K562 (cell line): ENCODE results near the gene MSANTD1. TPM values are rescaled to one million over a fixed set of nuclear protein-coding genes. Genes with fewer than 3 reads are reported as not detected.

Experiments used
- ATAC-seq: fragments of 200-7000 bp; cut with Tn5 transposase; 3 replicates; pipeline ENCODE4 v1.9.1; 2020; ENCODE audit warnings: moderate library complexity
- BruUV-seq: library from RNA; stranded (reverse); fragments of 400-500 nt; replicated peaks from 2 replicates; lab custom pipeline; 2021; lab: Mats Ljungman, UMichigan
- CTCF ChIA-PET: fragments of 300-600 bp; formaldehyde crosslinking; extraction: SDS; loops from one replicate; lab custom pipeline; 2021; ENCODE audit warnings: low intra/inter-chr PET ratio; lab: Yijun Ruan, JAX
- POLR2A ChIA-PET: fragments of 300-600, 350-650 bp; sonication (Branson Sonifier 250); formaldehyde crosslinking; extraction: SDS; loops from one replicate; lab custom pipeline; 2021; ENCODE audit warnings: antibody characterized with exemption, inconsistent platforms; lab: Yijun Ruan, JAX
- DNase-seq, 4 experiments: peaks; one replicate each; pipeline versions ENCODE4 v3.0.0 to v3.0.0-alpha.2; 2011 to 2018; ENCODE audit warnings: low spot score in 3 of 4, mixed read lengths in 3 of 4; ENCODE audit errors: extremely low read depth in 1 of 4
- FAIRE-seq: peaks from 2 replicates; lab custom pipeline; 2011; peaks lifted over from hg19 to GRCh38; lab: Jason Lieb, UNC
- H2AFZ ChIP-seq: 2 replicates; pipeline ENCODE4 v1.6.0; 2011; ENCODE audit warnings: low read depth, low read length, control low read depth, inconsistent platforms
- H3K27ac ChIP-seq: fragments of 200-600 bp; 3 replicates; pipeline ENCODE4 v1.8.0; 2011; ENCODE audit warnings: low read depth, mild to moderate bottlenecking, control low read depth, inconsistent platforms, low read length, moderate library complexity, mixed read lengths; ENCODE audit errors: extremely low read depth
- H3K27me3 ChIP-seq, 2 experiments: fragments of 300-600 bp in 1 of 2; 2 replicates in 1 of 2; 3 replicates in 1 of 2; pipeline versions ENCODE4 v1.6.0 to v1.8.0; 2011; ENCODE audit warnings: inconsistent platforms in 2 of 2, low read length in 2 of 2, mild to moderate bottlenecking in 1 of 2, mixed read lengths in 1 of 2, moderate library complexity in 1 of 2; ENCODE audit not compliant: control insufficient read depth in 2 of 2, insufficient read depth in 2 of 2
- H3K36me3 ChIP-seq: fragments of 300-600 bp; 3 replicates; pipeline ENCODE4 v1.8.0; 2011; ENCODE audit warnings: mild to moderate bottlenecking, low read length, inconsistent platforms; ENCODE audit not compliant: control insufficient read depth, insufficient read depth
- H3K4me1 ChIP-seq, 2 experiments: fragments of 200-600 bp in 1 of 2; replicated peaks in 1 of 2; 2 replicates in 1 of 2; 3 replicates in 1 of 2; pipeline versions ENCODE4 v1.5.1 to v1.8.0; 2011; ENCODE audit warnings: inconsistent platforms in 2 of 2, low read length in 2 of 2, mild to moderate bottlenecking in 1 of 2, mixed read lengths in 1 of 2, moderate library complexity in 1 of 2; ENCODE audit not compliant: control insufficient read depth in 2 of 2, insufficient read depth in 2 of 2
- H3K4me2 ChIP-seq: 2 replicates; pipeline ENCODE4 v1.6.1; 2011; ENCODE audit warnings: low read length, control low read depth, inconsistent platforms, mixed read lengths; ENCODE audit not compliant: insufficient read depth
- H3K4me3 ChIP-seq: fragments of 200-600 bp; sonication (generic), shearing (Covaris generic); 2 replicates; pipeline ENCODE4 v1.5.1; 2016; ENCODE audit warnings: control low read depth, inconsistent platforms
- H3K79me2 ChIP-seq: fragments of 200-600 bp; 3 replicates; pipeline ENCODE4 v1.8.0; 2011; ENCODE audit warnings: low read length, inconsistent platforms; ENCODE audit not compliant: control insufficient read depth, insufficient read depth
- H3K9ac ChIP-seq, 2 experiments: 2 replicates each; pipeline versions ENCODE4 v1.6.0 to v1.6.1; 2011; ENCODE audit warnings: low read depth in 2 of 2, low read length in 2 of 2, control low read depth in 1 of 2, inconsistent platforms in 1 of 2, mild to moderate bottlenecking in 1 of 2, mixed read lengths in 1 of 2; ENCODE audit not compliant: insufficient read depth in 1 of 2
- H3K9me1 ChIP-seq: one replicate; pipeline ENCODE4 v1.6.0; 2011; ENCODE audit warnings: inconsistent platforms, mild to moderate bottlenecking, low read length, moderate library complexity; ENCODE audit not compliant: control insufficient read depth, insufficient read depth
- H3K9me3 ChIP-seq: replicated peaks from 2 replicates; pipeline ENCODE4 v1.5.1; 2011; ENCODE audit warnings: low read depth, low read length, inconsistent platforms; ENCODE audit not compliant: control insufficient read depth, insufficient read depth
- H4K20me1 ChIP-seq: replicated peaks from 2 replicates; pipeline ENCODE4 v1.6.1; 2011; ENCODE audit warnings: low read length, inconsistent platforms, mixed read lengths; ENCODE audit not compliant: control insufficient read depth, insufficient read depth
- CLOCK ChIP-seq: fragments of 250-450 bp; sonication (Bioruptor Pico); IDR thresholded peaks from 2 replicates; pipeline ENCODE4 v1.4.0; 2020; ENCODE audit warnings: mild to moderate bottlenecking, moderate library complexity, borderline replicate concordance
- CREBBP ChIP-seq: IDR thresholded peaks from one replicate; pipeline ENCODE4 v1.6.1; 2012; ENCODE audit warnings: low read depth, mild to moderate bottlenecking, control low read depth, inconsistent platforms, low read length
- CTCFL ChIP-seq: IDR thresholded peaks from 2 replicates; pipeline ENCODE4 v1.6.1; 2011; ENCODE audit warnings: borderline replicate concordance, low read depth, mild to moderate bottlenecking, moderate library complexity, low read length; ENCODE audit not compliant: insufficient read depth, poor library complexity, severe bottlenecking
- FOSL1 ChIP-seq: fragments of 200-800 bp; sonication (Bioruptor generic); conservative IDR thresholded peaks from 2 replicates; pipeline ENCODE4 v1.6.1; 2016; ENCODE audit warnings: missing genetic modification characterization, missing compliant biosample characterization
- FOXJ3 ChIP-seq: sonication (generic); formaldehyde crosslinking; IDR thresholded peaks from 2 replicates; pipeline ENCODE4 v1.4.0; 2020; ENCODE audit warnings: mild to moderate bottlenecking, missing genetic modification reagents
- HEY1 ChIP-seq: fragments of 250-450 bp; sonication (Bioruptor Pico); IDR thresholded peaks from 2 replicates; pipeline ENCODE4 v1.5.0; 2020; ENCODE audit warnings: mild to moderate bottlenecking, moderate library complexity, borderline replicate concordance
- HNRNPLL ChIP-seq: fragments of 200-400 bp; formaldehyde crosslinking; IDR thresholded peaks from 2 replicates; pipeline ENCODE4 v1.6.1; 2017; ENCODE audit warnings: low read length, low read depth, mild to moderate bottlenecking; ENCODE audit not compliant: poor library complexity, severe bottlenecking
- MYNN ChIP-seq, 2 experiments: sonication (generic); formaldehyde crosslinking in 1 of 2; IDR thresholded peaks; 2 replicates each; pipeline versions ENCODE4 v1.5.0 to v1.6.1; 2016 to 2020; ENCODE audit warnings: antibody characterized with exemption in 1 of 2, missing genetic modification reagents in 1 of 2
- NR2F6 ChIP-seq: fragments of 450-650 bp; formaldehyde crosslinking; IDR thresholded peaks from 2 replicates; pipeline ENCODE4 v1.4.0; 2020; ENCODE audit warnings: mild to moderate bottlenecking
- PURB ChIP-seq: sonication (generic); formaldehyde crosslinking; IDR thresholded peaks from 2 replicates; pipeline ENCODE4 v1.9.0; 2021; ENCODE audit warnings: low read depth, mild to moderate bottlenecking, missing genetic modification reagents
- RB1 ChIP-seq: fragments of 450-650 bp; IDR thresholded peaks from 2 replicates; pipeline ENCODE4 v1.6.1; 2017; ENCODE audit warnings: low read depth, mild to moderate bottlenecking
- RBM34 ChIP-seq: fragments of 200-400 bp; formaldehyde crosslinking; IDR thresholded peaks from 2 replicates; pipeline ENCODE4 v1.6.1; 2018; ENCODE audit warnings: low read length, borderline replicate concordance; ENCODE audit not compliant: insufficient read depth
- STAT5A ChIP-seq: IDR thresholded peaks from 2 replicates; pipeline ENCODE4 v1.6.1; 2012; ENCODE audit warnings: low read length, inconsistent platforms, borderline replicate concordance
- TEAD4 ChIP-seq, 2 experiments: sonication (generic) in 1 of 2; formaldehyde crosslinking in 1 of 2; IDR thresholded peaks; 2 replicates each; pipeline versions ENCODE4 v1.6.1 to v1.8.0; 2012 to 2022; ENCODE audit warnings: borderline replicate concordance in 1 of 2, inconsistent platforms in 1 of 2, low read length in 1 of 2, mild to moderate bottlenecking in 1 of 2, missing genetic modification reagents in 1 of 2
- ZNF12 ChIP-seq: sonication (generic); formaldehyde crosslinking; IDR thresholded peaks from 2 replicates; pipeline ENCODE4 v1.4.0; 2020; ENCODE audit warnings: mild to moderate bottlenecking, missing genetic modification reagents
- ZNF436 ChIP-seq: fragments of 250-450, 450-650 bp; sonication (Bioruptor Pico); formaldehyde crosslinking; IDR thresholded peaks from 2 replicates; pipeline ENCODE4 v1.7.0; 2020; ENCODE audit warnings: mild to moderate bottlenecking
- WGBS: fragments of 100-300 bp; shearing (Covaris generic); methylation state at CpG from one replicate; pipeline ENCODE4 v1.1.6; 2016; ENCODE audit warnings: low coverage, mixed read lengths; ENCODE audit not compliant: insufficient coverage; ENCODE audit errors: missing lambda C conversion rate; 5-methylcytosine and 5-hydroxymethylcytosine counted together
- in situ Hi-C: fragments of 300-500 bp; cut with MboI; formaldehyde crosslinking; loops from 4 replicates; pipeline ENCODE4 v1.15.0; 2018; ENCODE audit warnings: inconsistent platforms, mixed read lengths
- intact Hi-C: fragments of 100-400 bp; cut with micrococcal nuclease; formaldehyde crosslinking; loops from 2 replicates; pipeline ENCODE4 v1.14.2; 2022
- polyA plus RNA-seq, 8 experiments: library from polyadenylated mRNA; depleted of rRNA in 4 of 8; stranded (reverse) in 5 of 8; unstranded in 3 of 8; fragments of >200 nt; fragmentation: Nextera tagmentation in 2 of 8; fragmentation: Illumina TruSeq in 1 of 8; extraction: Ambion mirVana in 2 of 8; extraction: Trizol in 1 of 8; gene quantifications; 2 replicates each; pipeline versions ENCODE4 v1.2.1 to v1.2.3, GENCODE V29; 2011 to 2014; ENCODE audit warnings: inconsistent platforms in 1 of 8, missing spikeins in 1 of 8
- total RNA-seq, 7 experiments: library from RNA; depleted of rRNA in 6 of 7; stranded (reverse); fragments of >200 nt in 6 of 7; fragmentation: Illumina TruSeq in 2 of 7; extraction: Trizol in 2 of 7; gene quantifications; 2 replicates each; pipeline versions ENCODE4 v1.2.1 to v1.2.3, GENCODE V29; 2011 to 2021; ENCODE audit warnings: low replicate concordance in 1 of 7

Gene MSANTD1
- total and polyA plus RNA-seq, 9 of the 15 experiments (the other 6 are each of a cell fraction or from before 2014, with no cell fraction given), result 0.04 to 0.09 (median 0.07) TPM; not detected in 6

GRCh38 chr4:3268395-3269104 lies 19.6 kb downstream of the MSANTD1 start:
- CTCF ChIA-PET, result no interaction called here
- Histone ChIP-seq H3K9me3 (no peaks in the 10 kb centered on the region), H3K4me1 (peaks cover 0 to 29% of the 10 kb centered on the region in 2 experiments; a peak in 2 of 5 replicates), H3K36me3 (no peaks in the 10 kb centered on the region), H3K27ac (no peak overlapping the region), H2AFZ (no peak overlapping the region), H3K4me3 (no peak overlapping the region), H3K27me3 (peaks cover 41 to 57% of the 10 kb centered on the region in 2 experiments), H3K79me2 (no peaks in the 10 kb centered on the region), H3K4me2 (no peak overlapping the region), H3K9me1 (no peaks in the 10 kb centered on the region), H4K20me1 (no peaks in the 10 kb centered on the region), H3K9ac (no peak overlapping the region; a peak in 1 of 4 replicates)
- WGBS, result 17% methylated on average over 15 of the region's 17 CpGs
- intact Hi-C loops (no loop called here), in situ Hi-C loops (no loop called here)
- no TSS peak for BruUV-seq
- POLR2A ChIA-PET, result interaction anchor here (0.6 kb wide), 1 partner anchor 227 kb away, joined by 4 read pairs; no protein-coding TSS in a partner anchor
- DNase-seq, result no peak
- no peak for FAIRE-seq
- ATAC-seq, result no peak
- TF ChIP-seq ZNF12 (CRISPR knock-in tag) (no peak), FOSL1 (tag) (no peak), STAT5A (no peak), CREBBP (no peak), MYNN (IDR thresholded peaks at IDR 0.05) (no peak), MYNN (CRISPR knock-in tag; IDR thresholded peaks at IDR 0.05) (no peak), RB1 (no peak), HNRNPLL (no peak), NR2F6 (CRISPR knock-in tag) (no peak), ZNF436 (no peak), HEY1 (no peak), CTCFL (no peak), TEAD4 (IDR thresholded peaks at IDR 0.05; ENCODE audit: low read length) (no peak), TEAD4 (CRISPR knock-in tag; IDR thresholded peaks at IDR 0.05; ENCODE audit: borderline replicate concordance) (no peak), PURB (no peak), RBM34 (no peak), FOXJ3 (CRISPR knock-in tag) (no peak), CLOCK (CRISPR knock-in tag) (no peak)
